ENCODE data around the gene PAF1.

- no peak for TF ChIP-seq CTCF (optimal IDR thresholded peaks at IDR 0.05 in 1 of 3, IDR thresholded peaks at IDR 0.05 in 1 of 3, conservative IDR thresholded peaks at IDR 0.05 in 1 of 3; ENCODE audit: extremely low read depth in 1 of 3, insufficient read depth in 2 of 3, low read length in 3 of 3)
- no peak for TF ChIP-seq EZH2 (IDR thresholded peaks at IDR 0.05; ENCODE audit: low read length)
Measured at GRCh38 chr19:39350156-39350555, 40.8 kb downstream of the PAF1 start.

Measured in keratinocyte (primary cell).